Kidney epithelial cell (primary cell): ENCODE results near the gene RCSD1. TPM values are rescaled to one million over a fixed set of nuclear protein-coding genes. Genes with fewer than 3 reads are reported as not detected.

Experiments
- DNase-seq: peaks from one replicate; pipeline ENCODE4 v3.0.0-alpha.2; 2010; ENCODE audit warnings: low read depth
- H3K27me3 ChIP-seq: 2 replicates; pipeline ENCODE4 v1.6.0; 2011; ENCODE audit warnings: low read length; ENCODE audit not compliant: control insufficient read depth, insufficient read depth
- H3K36me3 ChIP-seq: 2 replicates; pipeline ENCODE4 v1.5.1; 2011; ENCODE audit warnings: low read length; ENCODE audit not compliant: control insufficient read depth, insufficient read depth
- H3K4me3 ChIP-seq: 2 replicates; pipeline ENCODE4 v1.5.1; 2011; ENCODE audit warnings: low read depth, mild to moderate bottlenecking, control low read depth, low read length
- total RNA-seq: library from RNA; depleted of rRNA; stranded (reverse); fragments of >200 nt; gene quantifications from 2 replicates; pipeline ENCODE4 v1.2.3, GENCODE V29; 2015
- TF ChIP-seq, protein P1 (sequence below): IDR thresholded peaks from 2 replicates; pipeline ENCODE4 v1.5.1; 2011; ENCODE audit warnings: mild to moderate bottlenecking, moderate library complexity, low read length, control low read depth, inconsistent platforms; ENCODE audit not compliant: insufficient read depth, poor library complexity, severe bottlenecking

RCSD1 gene
- total RNA-seq, 1 donor from 2014 or later: 0.21 TPM

GRCh38 chr1:167747988-167748387 lies 118.0 kb downstream of the RCSD1 start:
- H3K4me3 ChIP-seq: no peak overlapping the region
- H3K27me3 ChIP-seq: no peaks in the 10 kb centered on the region
- no peaks in the 10 kb centered on the region for H3K36me3 ChIP-seq
- no peak for DNase-seq
- TF ChIP-seq, protein P1, sequence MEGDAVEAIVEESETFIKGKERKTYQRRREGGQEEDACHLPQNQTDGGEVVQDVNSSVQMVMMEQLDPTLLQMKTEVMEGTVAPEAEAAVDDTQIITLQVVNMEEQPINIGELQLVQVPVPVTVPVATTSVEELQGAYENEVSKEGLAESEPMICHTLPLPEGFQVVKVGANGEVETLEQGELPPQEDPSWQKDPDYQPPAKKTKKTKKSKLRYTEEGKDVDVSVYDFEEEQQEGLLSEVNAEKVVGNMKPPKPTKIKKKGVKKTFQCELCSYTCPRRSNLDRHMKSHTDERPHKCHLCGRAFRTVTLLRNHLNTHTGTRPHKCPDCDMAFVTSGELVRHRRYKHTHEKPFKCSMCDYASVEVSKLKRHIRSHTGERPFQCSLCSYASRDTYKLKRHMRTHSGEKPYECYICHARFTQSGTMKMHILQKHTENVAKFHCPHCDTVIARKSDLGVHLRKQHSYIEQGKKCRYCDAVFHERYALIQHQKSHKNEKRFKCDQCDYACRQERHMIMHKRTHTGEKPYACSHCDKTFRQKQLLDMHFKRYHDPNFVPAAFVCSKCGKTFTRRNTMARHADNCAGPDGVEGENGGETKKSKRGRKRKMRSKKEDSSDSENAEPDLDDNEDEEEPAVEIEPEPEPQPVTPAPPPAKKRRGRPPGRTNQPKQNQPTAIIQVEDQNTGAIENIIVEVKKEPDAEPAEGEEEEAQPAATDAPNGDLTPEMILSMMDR: no peak

DNA sequence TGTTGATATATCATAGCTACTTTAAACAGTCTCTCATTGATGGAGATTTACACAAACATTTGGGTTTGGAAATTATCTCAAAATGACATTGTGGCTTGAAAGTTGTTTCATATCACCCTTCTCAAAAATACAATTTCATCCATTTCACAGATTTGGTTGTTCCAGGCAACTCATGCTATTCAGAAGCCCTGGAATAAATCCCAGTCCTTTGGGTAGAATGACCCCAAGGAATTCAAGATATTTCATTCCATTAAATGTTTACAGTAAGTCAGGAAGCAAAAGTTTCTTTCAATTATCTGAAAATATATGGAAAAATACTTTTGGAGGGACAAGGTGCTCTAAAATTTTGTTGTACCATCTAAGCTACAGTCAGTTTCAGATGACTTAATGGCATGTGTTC lies 118.9 kb downstream of the RCSD1 start:
- Histone ChIP-seq H3K27me3 (no peaks in the 10 kb centered on the region), H3K36me3 (no peaks in the 10 kb centered on the region), H3K4me3 (no peak overlapping the region)
- DNase-seq: no peak
- TF ChIP-seq, protein P1: no peak

- TF ChIP-seq, protein P1: no peak
- H3K4me3 ChIP-seq: no peak overlapping the region
- H3K36me3 ChIP-seq: no peaks in the 10 kb centered on the region
- no peak for DNase-seq
- H3K27me3 ChIP-seq: no peaks in the 10 kb centered on the region
Measured at GRCh38 chr1:167749741-167750140, 119.7 kb downstream of the RCSD1 start.

DNA sequence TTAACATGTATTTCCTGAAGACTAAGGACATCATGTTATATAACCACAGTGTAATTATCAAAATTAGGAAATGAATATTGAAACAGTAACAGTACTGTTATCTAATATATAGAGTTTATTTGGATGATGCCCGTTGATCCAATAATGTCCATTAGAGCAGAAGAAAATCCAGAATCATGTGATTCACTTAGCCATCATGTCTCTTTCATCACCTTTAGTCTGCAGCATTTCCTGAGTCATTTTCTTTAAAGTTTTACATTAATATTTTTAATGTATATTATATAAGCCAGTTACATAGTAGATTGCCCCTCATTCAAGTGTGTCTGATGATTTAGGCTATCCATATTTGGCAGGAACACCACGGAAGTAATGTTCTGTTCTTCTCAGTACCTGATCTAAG lies 120.6 kb downstream of the RCSD1 start:
- Histone ChIP-seq H3K4me3 (no peak overlapping the region), H3K27me3 (no peaks in the 10 kb centered on the region), H3K36me3 (no peaks in the 10 kb centered on the region)
- no peak for DNase-seq
- TF ChIP-seq, protein P1: no peak

DNA sequence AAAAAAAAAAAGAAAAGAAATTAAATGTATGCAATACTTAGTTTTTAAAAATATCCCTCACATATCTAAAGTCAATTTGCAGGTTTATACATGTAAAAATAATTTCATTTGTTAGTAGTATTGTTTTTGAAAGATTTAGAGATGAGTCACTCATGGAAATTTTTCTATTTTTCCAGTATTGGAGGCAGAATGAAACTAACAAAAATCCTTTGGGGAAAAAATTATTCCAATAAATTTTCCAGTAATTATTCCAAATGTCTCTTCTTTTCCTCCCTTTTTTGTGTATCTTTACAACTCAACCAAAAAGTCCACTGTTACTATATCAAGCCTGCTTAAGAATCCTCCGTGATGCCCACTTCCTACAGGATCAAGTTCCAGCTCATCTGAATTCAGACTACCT lies 121.6 kb downstream of the RCSD1 start:
- DNase-seq: no peak
- Histone ChIP-seq H3K4me3 (no peak overlapping the region), H3K27me3 (no peaks in the 10 kb centered on the region), H3K36me3 (no peaks in the 10 kb centered on the region)
- TF ChIP-seq, protein P1: no peak

- no peak for DNase-seq
- TF ChIP-seq, protein P1: no peak
- no peaks in the 10 kb centered on the region for H3K27me3 ChIP-seq
- H3K4me3 ChIP-seq: no peak overlapping the region
- no peaks in the 10 kb centered on the region for H3K36me3 ChIP-seq
Measured at GRCh38 chr1:167752219-167752985, 122.4 kb downstream of the RCSD1 start.
